ENCODE measurements around the gene EZH1.
A peak's percentile ranks its signal among the peaks of the same experiment; 100 is the strongest.

EZH1 gene

GRCh38 chr17:42681976-42682721 lies 62.7 kb downstream of the EZH1 start, which contains the start of gene CNTNAP1:
CNTNAP1 (plus strand) TSS chr17:42682531; CDS start chr17:42682830, 299 bp downstream.
- DNase-seq, result peak; percentile 49 to 79 (median 79)

DNA sequence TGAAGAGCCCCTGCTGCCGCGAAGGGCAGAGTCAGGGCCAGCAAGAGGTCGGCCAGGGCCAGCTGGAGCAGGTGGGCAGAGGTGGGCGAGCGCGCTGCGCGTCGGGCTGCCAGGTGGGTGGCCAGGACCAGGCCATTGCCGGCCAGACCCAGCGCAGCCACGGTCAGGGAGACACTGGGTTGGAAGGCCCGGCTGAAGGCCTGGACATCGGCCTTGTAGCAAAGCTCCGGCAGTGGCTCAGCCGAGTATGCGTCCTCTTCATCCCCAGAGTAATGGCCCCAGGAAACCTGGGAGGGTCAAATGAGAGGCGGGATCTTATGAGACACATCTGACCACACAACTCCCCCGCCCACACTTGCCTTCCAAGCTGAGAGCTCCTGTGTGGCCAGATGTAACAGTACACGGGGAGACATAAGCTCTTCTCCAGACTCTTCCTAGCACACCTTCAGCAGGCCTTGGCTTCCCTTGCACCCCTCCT lies 64.5 kb downstream of the EZH1 start:
- DNase-seq, result peak in 1 of 3 experiments; percentile 76

DNA sequence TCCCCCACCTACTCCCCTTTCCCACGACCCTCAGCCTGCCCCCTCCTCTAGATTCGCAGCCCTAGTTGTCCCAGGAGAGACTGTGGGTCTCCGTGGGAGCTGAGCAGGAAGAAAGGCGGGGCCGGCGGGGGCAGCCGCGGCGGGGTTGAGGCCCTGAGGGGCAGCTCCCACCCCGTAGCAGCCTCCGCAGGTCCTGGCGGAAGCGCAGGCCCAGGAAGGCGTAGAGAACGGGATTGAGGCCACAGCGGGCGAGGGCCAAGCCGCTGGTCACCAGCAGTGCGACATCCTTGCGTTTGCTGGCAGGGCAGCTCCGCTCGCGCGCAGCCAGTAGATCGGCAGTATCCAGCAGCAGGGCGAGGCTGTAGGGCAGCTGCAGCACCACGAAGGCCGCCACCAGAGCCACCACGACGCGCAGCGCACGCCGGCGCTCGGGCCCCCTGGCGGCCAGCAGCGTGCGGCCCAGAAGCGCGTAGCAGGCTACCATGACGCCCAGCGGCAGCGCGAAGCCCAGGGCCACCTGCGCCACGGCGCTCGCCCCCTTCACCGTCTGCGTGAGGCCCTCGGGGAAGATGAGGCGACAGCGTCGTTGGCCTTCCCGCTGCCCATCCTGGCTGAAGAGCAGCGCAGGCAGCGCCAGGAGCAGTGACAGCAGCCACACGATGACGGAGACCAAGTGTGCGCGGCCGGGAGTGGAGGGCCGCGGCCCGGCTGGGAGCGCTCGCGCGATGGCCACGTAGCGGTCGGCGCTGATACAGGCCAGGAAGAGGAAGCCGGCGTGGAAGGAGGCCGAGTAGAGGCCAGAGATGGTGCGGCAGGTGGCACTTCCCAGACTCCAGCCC lies 65.1 kb downstream of the EZH1 start:
- DNase-seq, result peak; percentile 81 to 93 (median 91)

GRCh38 chr17:42678951-42679491 lies 65.8 kb downstream of the EZH1 start:
- peak; percentile 46 to 81 (median 72) for DNase-seq

DNA sequence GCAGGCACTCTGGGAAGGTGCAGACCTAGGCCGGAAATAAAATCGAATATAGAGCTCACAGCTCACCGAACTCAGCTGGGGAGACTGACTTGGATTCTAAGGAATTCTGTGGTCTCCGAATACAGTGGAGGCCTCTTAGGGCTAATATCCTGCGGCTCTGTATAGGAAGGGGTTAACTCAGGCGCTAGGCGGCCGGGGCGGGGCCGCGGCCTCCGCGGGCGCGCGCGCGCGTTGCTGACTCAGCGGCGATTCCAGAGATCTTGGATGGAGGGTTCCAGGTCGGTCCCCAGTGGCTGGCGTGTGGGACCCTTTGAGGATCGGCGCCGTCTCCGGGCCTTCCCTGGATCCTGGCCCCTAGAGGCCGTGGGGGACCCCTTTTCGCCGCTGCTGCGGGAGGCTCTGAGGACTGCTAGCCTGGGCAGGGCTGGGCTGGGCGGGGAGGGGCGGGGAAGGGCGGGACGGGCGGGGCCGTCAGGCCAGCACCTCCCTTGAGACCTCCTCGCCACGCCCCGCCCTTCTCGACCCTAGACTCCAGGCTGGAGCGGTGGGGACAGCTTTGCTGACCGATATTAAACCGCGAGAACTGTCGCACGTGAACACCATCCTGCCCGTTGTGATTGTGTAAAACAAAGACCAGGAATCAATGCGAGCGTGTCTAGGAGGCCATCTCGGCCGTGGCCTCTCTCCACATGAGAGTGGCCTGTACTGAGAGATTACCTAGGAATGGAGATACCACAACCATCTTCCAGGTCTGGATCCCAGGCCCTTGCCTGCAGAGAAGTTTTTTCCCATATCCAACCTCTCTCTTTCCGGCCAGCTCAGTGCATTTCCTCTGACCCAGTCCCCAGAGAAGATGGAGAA lies 66.7 kb downstream of the EZH1 start:
- peak; percentile 85 to 95 (median 94) for DNase-seq

- peak; percentile 98 to 100 (median 99) for DNase-seq
These were observed 67.6 kb downstream of the EZH1 start for GRCh38 chr17:42677012-42677857.

DNA sequence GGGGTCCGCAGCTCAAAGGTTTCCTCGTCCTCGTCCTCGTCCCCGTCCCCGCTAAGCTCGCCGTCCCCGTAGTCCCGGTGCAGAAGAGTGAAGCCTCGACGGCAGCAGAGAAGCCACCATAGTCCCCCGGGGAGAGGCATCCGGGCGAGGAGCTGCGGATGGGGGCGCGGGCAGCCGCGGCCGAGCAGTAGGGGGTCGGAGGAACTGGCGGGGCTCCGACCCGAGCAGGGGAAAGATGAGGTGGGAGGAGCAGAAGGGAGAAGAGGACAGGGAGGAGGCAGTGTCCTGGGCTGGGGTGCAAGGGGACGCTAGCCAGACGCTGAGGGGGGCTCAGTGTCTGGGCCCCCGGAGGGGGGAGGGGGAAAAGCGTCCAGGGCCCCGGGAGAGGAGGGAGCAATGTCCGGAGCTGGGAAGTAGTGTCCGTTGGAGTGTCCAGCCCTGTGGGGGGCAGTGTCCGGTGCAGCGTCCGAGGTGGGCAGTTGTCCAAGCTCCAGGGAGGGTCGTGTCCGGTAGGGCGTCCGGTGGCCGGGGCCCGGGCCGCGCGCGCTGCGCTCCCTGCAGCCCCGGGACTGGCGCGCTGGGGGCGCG lies 68.3 kb downstream of the EZH1 start, which contains the start of gene PLEKHH3:
PLEKHH3 (minus strand) TSS at position 571 of the 588 bp plus-strand sequence; CDS start at position 140, 431 bp downstream.
- peak; percentile 43 to 85 (median 79) for DNase-seq

DNA sequence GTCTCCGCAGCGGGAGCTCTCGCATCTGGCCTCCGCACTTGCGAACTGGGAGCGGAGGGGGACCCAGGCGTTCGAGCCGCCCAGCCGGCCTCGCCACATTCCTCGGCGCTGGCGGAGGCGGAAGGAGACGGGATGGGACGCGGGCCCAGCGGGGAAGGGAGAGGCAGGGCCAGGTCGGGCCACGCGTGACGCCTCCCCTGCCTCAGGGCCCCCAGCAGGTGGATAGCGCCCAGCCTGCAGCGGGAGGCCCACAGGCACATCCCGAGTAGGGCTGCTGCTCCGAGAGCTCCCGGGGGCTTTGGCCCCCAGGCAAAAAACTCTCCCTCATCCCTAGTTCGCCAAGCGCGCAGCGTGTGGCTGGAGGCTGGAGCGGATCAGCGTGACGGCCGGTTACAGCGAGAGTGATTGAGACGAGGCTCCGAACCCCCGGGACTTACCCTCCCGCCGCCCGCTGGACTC lies 68.8 kb downstream of the EZH1 start:
- DNase-seq, result peak in 2 of 3 experiments; percentile 6 to 75

DNA sequence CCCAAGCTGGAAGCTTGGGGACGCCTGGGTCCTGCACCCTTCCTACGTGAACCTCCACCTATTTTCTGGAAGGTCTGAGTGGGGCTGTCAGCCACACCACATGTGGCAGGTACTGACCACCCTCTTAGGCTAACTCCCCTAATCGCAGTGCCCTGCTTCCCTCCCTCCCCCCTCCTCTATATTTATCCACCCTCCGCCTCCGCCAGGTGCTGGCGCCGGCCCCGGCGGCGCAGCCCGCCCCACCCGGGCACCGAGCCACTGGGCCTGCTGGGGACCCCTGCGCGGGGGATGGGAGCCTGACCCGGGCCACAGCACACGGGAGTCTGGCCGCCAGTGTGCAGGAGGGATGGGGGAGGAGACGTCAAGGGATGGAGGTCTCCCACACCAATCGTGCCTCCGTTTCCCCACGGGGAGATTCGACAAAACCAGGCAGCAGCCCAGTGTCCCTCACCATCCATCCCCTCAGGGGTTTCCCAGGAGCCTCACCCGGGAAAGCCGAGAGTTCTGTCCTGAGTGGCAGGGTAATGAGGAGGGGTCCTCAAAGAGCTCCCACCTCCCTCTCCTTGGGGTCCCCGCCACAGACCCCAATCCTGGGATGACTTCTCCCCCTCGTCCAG lies 69.4 kb downstream of the EZH1 start:
- DNase-seq, result peak; percentile 54 to 92 (median 91)

DNA sequence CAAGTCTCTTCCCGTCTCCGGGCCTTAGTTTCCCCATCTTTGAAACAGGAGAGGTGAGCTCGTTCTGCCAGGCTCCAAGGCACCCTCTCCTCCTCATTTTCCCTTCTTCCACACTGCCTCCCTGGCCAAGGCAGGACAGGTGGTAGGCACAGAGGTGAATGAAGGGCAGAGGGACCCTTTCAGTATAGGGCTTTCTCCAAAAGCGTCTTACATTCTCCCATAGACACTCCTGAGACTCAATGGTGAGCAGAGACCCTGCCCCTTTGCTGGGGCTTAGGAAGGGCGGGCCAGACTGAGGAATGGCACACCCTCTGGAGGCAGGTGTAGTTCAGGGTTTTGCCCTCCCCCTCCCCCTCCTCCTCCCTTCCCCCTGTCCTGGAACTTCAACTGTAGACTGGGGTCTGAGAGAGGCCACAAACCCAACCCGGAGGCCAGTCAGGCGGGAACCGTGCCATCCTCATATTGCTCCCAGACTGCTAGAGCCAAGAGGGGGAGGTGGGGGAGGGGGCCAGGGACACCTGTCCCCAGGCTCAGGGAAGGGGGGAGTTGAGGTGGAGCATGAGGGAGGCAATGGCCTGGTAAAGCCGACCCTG lies 70.0 kb downstream of the EZH1 start:
- DNase-seq, result peak; percentile 54 to 92 (median 91)

GRCh38 chr17:42673885-42674754 lies 70.7 kb downstream of the EZH1 start:
- peak in 1 of 3 experiments; percentile 18 for DNase-seq

DNA sequence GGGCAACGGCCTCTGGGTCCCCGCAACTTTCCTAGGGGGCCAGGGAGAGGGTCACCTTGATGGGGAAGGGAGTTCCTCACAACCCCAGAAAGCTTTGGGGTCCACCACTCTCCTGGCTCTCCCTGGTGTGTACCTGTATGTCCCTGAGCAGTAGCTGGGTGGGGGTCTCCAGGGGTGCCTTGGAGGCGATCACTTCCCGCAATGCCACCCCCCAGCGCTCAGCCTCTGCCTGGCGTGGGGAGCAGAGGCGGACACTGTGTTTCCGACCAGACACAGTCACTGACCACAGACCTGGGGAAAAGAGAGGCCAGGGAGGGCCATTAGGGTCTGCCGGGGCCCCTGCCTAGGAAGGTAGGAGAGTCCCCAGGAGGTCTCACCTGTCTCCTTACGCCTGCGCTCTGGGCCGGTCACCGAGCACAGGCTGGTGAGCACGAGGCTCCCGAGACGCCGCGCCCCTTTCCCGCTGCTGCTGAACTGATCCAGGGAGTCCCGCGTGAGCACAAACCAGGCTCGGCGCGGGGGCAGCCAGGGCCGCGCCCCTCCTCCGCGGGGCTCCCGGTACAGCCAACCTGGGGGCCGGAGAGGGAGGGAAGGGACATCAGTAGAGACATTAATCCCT lies 71.5 kb downstream of the EZH1 start:
- peak in 1 of 3 experiments; percentile 7 for DNase-seq

GRCh38 chr17:42672038-42672437 lies 72.8 kb downstream of the EZH1 start:
- DNase-seq, result peak; percentile 31 to 72 (median 65)

- no peak for DNase-seq
These were observed 73.8 kb downstream of the EZH1 start for GRCh38 chr17:42670789-42671657.

DNA sequence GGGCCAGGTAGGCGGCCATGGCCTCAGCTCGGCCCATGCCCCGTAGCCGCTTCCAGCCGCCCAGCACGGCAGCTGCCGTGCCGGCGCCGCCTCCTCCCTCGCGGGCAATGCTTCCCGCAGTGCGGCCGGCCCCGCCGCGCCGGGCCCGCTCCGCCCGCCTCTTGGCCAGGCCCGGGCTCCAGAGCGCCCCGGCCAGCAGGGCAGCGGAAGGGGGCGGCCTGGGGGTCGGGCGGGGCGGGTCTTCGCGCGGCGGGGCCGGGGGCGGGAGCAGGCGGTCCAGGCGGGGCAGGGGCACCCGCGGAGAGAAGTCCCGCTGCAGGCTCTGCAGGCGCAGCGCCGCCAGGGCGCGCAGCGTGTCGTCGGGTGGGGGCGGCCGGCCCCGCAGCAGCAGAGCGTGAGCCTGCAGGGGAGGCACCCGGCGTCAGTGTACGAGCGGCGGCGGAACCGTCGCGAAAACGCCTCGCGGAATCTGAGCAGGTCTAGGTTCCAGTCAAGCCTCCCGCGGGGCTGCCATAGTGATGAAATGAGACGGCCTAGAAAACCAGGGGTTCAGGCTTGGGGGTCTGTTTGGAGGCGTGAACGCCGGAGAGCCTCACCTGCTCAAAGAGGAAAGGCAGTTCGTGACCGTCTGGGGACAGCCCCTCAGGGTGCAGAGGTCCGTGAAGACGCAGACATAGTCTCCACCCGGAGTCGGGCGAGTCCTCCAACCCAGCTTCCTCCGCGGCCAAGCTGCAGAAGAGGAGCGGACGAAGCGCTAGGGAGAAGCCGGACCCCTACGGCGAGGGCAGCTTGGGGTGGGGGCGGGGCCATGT lies 74.7 kb downstream of the EZH1 start:
- no peak for DNase-seq

DNA sequence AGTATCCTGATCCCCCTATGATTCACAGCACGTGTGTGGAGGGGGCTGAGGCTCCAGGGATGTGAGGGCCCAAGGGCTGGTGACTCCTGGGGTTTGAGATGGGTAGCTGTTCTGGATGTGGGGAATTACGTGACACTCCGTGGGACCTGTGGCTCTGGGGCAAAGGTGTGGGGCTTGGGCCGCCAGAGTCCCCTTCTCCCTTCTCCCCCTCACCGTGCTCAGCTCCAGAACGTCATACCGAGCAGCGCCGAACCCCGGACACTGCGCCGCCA lies 75.2 kb downstream of the EZH1 start:
- no peak for DNase-seq

All from NCI-H1417 (cell line).